Gastroesophageal sphincter (tissue), 4 donors: ENCODE data around the gene MSMO1. TPM values are rescaled to one million over a fixed set of nuclear protein-coding genes. Genes with fewer than 3 reads are reported as not detected.
A peak's percentile ranks its signal among the peaks of the same experiment; 100 is the strongest.
"Not testable (repeated sequence)": the region's sequence is repeated elsewhere in the genome, so short reads cannot be mapped to it uniquely, and the experiment has no call there.

ENCODE experiments used
- ATAC-seq: fragments of 150-250 bp; one replicate; pipeline ENCODE4 v1.9.1; 2016; ENCODE audit warnings: mild to moderate bottlenecking, moderate library complexity
- H3K27ac ChIP-seq, 4 donors: fragments of 200-600 bp; sonication (generic) in 3 of 4; 1 replicate in 3 of 4; 2 replicates in 1 of 4; pipeline ENCODE4 v1.5.1; 2016 to 2019
- H3K27me3 ChIP-seq: fragments of 200-600 bp; sonication (generic); one replicate; pipeline ENCODE4 v1.5.1; 2019
- H3K36me3 ChIP-seq, 2 donors: fragments of 200-600 bp; sonication (generic); one replicate each; pipeline ENCODE4 v1.5.1; 2019; ENCODE audit warnings: control low read depth in 1 of 2
- H3K4me1 ChIP-seq, 3 donors: fragments of 200-600 bp; sonication (generic); 1 replicate in 2 of 3; 2 replicates in 1 of 3; pipeline ENCODE4 v1.5.1; 2016 to 2019; ENCODE audit warnings: control low read depth in 2 of 3
- H3K4me3 ChIP-seq, 2 donors: fragments of 200-600 bp; sonication (generic); one replicate each; pipeline ENCODE4 v1.5.1; 2019; ENCODE audit warnings: mild to moderate bottlenecking in 1 of 2, moderate library complexity in 1 of 2
- H3K9me3 ChIP-seq, 3 donors: fragments of 200-600 bp; sonication (generic); one replicate each; pipeline ENCODE4 v1.5.1; 2017 to 2019; ENCODE audit warnings: control low read depth in 2 of 3
- EP300 ChIP-seq: sonication (generic); formaldehyde crosslinking; IDR thresholded peaks from one replicate; pipeline ENCODE4 v1.6.1; 2017; ENCODE audit warnings: antibody characterized with exemption, mild to moderate bottlenecking
- POLR2A ChIP-seq, 2 donors: fragments of 450-650 bp; IDR thresholded peaks; one replicate each; pipeline ENCODE4 v1.6.1; 2017; ENCODE audit warnings: antibody characterized with exemption in 2 of 2, mild to moderate bottlenecking in 2 of 2, moderate library complexity in 1 of 2
- POLR2AphosphoS5 ChIP-seq: sonication (generic); formaldehyde crosslinking; IDR thresholded peaks from one replicate; pipeline ENCODE4 v1.6.1; 2017; ENCODE audit warnings: antibody characterized with exemption
- WGBS, 2 donors: methylation state at CpG; one replicate each; pipeline ENCODE4 v1.1.5; 2018; ENCODE audit warnings: low coverage in 1 of 2; 5-methylcytosine and 5-hydroxymethylcytosine counted together
- total RNA-seq, 4 donors: library from RNA; depleted of rRNA; stranded (reverse); fragments of >200 nt; gene quantifications; one replicate each; pipeline ENCODE4 v1.1.0, GENCODE V29; 2016
- TF ChIP-seq, protein P1 (sequence below), 4 experiments: fragments of 200-600 bp in 2 of 4; fragments of 450-650 bp in 2 of 4; sonication (generic) in 1 of 4; IDR thresholded peaks; one replicate each; pipeline ENCODE4 v1.5.1; 2017 to 2019; ENCODE audit warnings: antibody characterized with exemption in 4 of 4, mild to moderate bottlenecking in 2 of 4, moderate library complexity in 2 of 4

Gene MSMO1
- 10 to 100 TPM; 10.4 to 34.7 (median 13.9) TPM for total RNA-seq

- H3K4me3 ChIP-seq = peak within 1 kb of the TSS; percentile 66 to 94
- ATAC-seq = peak; percentile 99
- no peaks in the 10 kb centered on the region for H3K27me3 ChIP-seq
- peak within 1 kb of the TSS; percentile 30 to 86 (median 80) for H3K27ac ChIP-seq
- peaks cover 0 to 23% (median 5%) of the 10 kb centered on the region in 3 donors for H3K4me1 ChIP-seq
- no peaks in the 10 kb centered on the region for H3K9me3 ChIP-seq
- WGBS, 2 donors = 0 to 1% methylated on average over 24 to 27 of the region's 76 CpGs
- TF ChIP-seq, protein P1, sequence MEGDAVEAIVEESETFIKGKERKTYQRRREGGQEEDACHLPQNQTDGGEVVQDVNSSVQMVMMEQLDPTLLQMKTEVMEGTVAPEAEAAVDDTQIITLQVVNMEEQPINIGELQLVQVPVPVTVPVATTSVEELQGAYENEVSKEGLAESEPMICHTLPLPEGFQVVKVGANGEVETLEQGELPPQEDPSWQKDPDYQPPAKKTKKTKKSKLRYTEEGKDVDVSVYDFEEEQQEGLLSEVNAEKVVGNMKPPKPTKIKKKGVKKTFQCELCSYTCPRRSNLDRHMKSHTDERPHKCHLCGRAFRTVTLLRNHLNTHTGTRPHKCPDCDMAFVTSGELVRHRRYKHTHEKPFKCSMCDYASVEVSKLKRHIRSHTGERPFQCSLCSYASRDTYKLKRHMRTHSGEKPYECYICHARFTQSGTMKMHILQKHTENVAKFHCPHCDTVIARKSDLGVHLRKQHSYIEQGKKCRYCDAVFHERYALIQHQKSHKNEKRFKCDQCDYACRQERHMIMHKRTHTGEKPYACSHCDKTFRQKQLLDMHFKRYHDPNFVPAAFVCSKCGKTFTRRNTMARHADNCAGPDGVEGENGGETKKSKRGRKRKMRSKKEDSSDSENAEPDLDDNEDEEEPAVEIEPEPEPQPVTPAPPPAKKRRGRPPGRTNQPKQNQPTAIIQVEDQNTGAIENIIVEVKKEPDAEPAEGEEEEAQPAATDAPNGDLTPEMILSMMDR (IDR thresholded peaks at IDR 0.05) = no peak
- TF ChIP-seq POLR2AphosphoS5 (peak; percentile 79), EP300 (no peak), POLR2A (IDR thresholded peaks at IDR 0.05) (peak; percentile 37 to 41)
- no peaks in the 10 kb centered on the region for H3K36me3 ChIP-seq
Measured at GRCh38 chr4:165327211-165328100, at the start of gene MSMO1. Gene MSMO1 (plus strand): TSS chr4:165327669. CDS start chr4:165333371, 5,702 bp downstream.

GRCh38 chr4:165279531-165279930 lies 47.9 kb upstream of the MSMO1 start:
- ATAC-seq, H3K9me3 ChIP-seq, H3K4me3 ChIP-seq, H3K4me1 ChIP-seq, H3K27ac ChIP-seq, H3K27me3 ChIP-seq: not testable (repeated sequence)
- peaks cover 0 to 33% of the 10 kb centered on the region in 2 donors for H3K36me3 ChIP-seq
- WGBS, 2 donors = 87 to 95% methylated on average over 9 to 10 of the region's 20 CpGs

DNA sequence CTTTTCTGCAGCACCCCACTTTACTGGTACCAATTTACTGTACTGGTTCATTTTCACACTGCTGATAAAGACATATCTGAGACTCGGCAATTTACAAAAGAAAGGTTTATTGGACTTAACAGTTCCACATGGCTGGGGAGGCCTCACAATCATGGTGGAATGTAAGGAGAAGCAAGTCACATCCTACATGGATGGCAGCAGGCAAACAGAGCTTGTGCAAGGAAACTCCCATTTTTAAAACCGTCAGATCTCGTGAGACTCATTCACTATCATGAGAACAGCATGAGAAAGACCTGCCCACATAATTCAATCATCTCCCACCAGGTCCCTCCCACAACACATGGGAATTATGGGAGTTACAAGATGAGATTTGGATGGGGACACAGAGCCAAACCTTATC lies 42.8 kb upstream of the MSMO1 start:
- not testable (repeated sequence) for H3K4me3 ChIP-seq, H3K9me3 ChIP-seq
- WGBS, 2 donors = 93 to 100% methylated on average over 1 to 3 of the region's 3 CpGs

DNA sequence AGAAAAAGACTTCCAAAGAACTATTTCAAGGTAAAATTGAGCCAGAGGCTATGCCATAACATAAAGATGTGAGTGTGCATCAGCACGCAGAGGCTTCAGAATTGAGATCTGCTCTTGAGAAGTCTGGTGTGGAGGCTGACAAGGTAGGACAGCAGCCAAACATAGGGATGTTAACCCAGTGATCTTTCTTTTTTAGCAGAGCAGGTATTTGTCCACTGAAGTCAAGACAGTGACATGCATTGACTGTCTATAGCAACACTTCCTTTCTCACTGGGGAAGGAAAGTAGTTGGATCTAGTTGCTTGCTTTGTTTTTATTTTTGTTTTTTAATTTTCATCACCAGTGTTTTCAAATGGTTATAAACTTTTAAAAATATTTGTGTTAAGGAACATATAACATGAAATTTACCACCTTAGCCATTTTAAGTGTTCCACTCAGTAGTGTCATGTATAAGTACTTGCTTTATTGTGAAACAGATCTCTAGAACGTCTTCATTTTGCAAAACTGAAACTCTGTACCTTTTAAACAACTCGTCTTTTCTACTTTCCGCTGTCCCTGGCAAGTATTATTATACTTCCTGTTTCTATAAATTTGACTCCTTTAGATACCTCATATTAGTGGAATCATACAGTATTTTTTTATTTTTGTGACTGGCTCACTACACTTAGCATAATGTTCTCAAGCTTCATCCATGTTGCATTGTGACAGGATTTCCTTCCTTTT lies 40.7 kb upstream of the MSMO1 start:
- WGBS, 2 donors = 84 to 90% methylated on average over 4 of the region's 4 CpGs
- not testable (repeated sequence) for H3K9me3 ChIP-seq, H3K4me1 ChIP-seq, ATAC-seq, H3K4me3 ChIP-seq, H3K27ac ChIP-seq, H3K27me3 ChIP-seq
- peaks cover 0 to 13% of the 10 kb centered on the region in 2 donors for H3K36me3 ChIP-seq

More for the DNA sequence above, 42.8 kb upstream of the MSMO1 start:
- not testable (repeated sequence) for H3K27me3 ChIP-seq, H3K27ac ChIP-seq, H3K4me1 ChIP-seq, ATAC-seq
- H3K36me3 ChIP-seq = peaks cover 0 to 13% of the 10 kb centered on the region in 2 donors

GRCh38 chr4:165288226-165288625 lies 39.2 kb upstream of the MSMO1 start:
- Histone ChIP-seq H3K4me1 (peaks cover 0 to 4% (median 0%) of the 10 kb centered on the region in 3 donors), H3K27me3 (no peaks in the 10 kb centered on the region), H3K9me3 (no peaks in the 10 kb centered on the region), H3K27ac (no peak overlapping the region), H3K4me3 (no peak overlapping the region), H3K36me3 (peaks cover 0 to 17% of the 10 kb centered on the region in 2 donors)
- TF ChIP-seq POLR2A (IDR thresholded peaks at IDR 0.05) (no peak), POLR2AphosphoS5 (no peak), EP300 (no peak)
- TF ChIP-seq, protein P1 (IDR thresholded peaks at IDR 0.05) = no peak
- WGBS, 2 donors = 49 to 77% methylated on average over 3 of the region's 3 CpGs
- ATAC-seq = no peak

- peaks cover 0 to 12% of the 10 kb centered on the region in 2 donors for H3K36me3 ChIP-seq
- TF ChIP-seq POLR2AphosphoS5 (no peak), EP300 (no peak), POLR2A (IDR thresholded peaks at IDR 0.05) (no peak)
- TF ChIP-seq, protein P1 (IDR thresholded peaks at IDR 0.05) = no peak
- H3K4me3 ChIP-seq = no peak overlapping the region
- ATAC-seq = no peak
- H3K4me1 ChIP-seq = peaks cover 0 to 4% (median 0%) of the 10 kb centered on the region in 3 donors
- no peak overlapping the region for H3K27ac ChIP-seq
- no peaks in the 10 kb centered on the region for H3K27me3 ChIP-seq
- no peaks in the 10 kb centered on the region for H3K9me3 ChIP-seq
Measured at GRCh38 chr4:165288639-165289422, 38.6 kb upstream of the MSMO1 start.
